OCI-LY7 (cell line): ENCODE data around the gene PHETA1.

ENCODE experiments used
- CTCF ChIP-seq: fragments of 200-600 bp; sonication (generic); conservative IDR thresholded peaks from 2 replicates; pipeline ENCODE4 v1.5.1; 2014; ENCODE audit warnings: mild to moderate bottlenecking, antibody characterized with exemption, low read length, moderate library complexity, mixed read lengths
- EZH2phosphoT487 ChIP-seq: fragments of 200-600 bp; sonication (generic); IDR thresholded peaks from 2 replicates; pipeline ENCODE4 v1.6.1; 2018; ENCODE audit warnings: low read depth, borderline replicate concordance, mild to moderate bottlenecking, mixed run types, antibody characterized with exemption, low read length, moderate library complexity, mixed read lengths

DNA sequence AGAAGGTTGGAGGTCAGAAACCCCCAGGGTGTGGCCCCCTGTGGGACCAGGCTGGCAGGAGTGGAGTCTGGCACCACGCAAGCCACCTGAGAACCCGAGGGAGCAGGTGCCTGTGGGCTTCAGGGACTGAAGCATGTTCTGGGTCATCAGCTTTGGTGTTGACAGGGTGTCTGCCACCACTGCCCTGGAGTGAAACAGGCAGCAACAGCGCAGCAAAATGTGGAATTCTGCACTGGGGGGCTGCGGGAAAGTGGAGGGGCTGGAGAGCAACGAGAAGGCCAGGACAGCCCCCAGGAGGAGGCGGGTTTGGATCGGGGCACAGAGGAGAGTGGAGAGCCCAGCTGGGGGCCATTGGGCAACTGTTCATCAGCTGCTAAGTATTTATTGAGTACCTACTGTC lies 15.9 kb downstream of the PHETA1 start:
- TF ChIP-seq CTCF (no peak), EZH2phosphoT487 (no peak)
